HAP-1 (cell line): ENCODE data around the gene HM13.
"Not testable (repeated sequence)": the region's sequence is repeated elsewhere in the genome, so short reads cannot be mapped to it uniquely, and the experiment has no call there.

Source experiments
- DNase-seq, 2 experiments: peaks; one replicate each; pipeline ENCODE4 v3.0.0-alpha.2; 2016 to 2020; ENCODE audit warnings: low spot score in 2 of 2
- H3K27me3 ChIP-seq: fragments of 250-450 bp; sonication (Bioruptor Pico); 2 replicates; pipeline ENCODE4 v1.5.1; 2020; ENCODE audit warnings: low read depth, mild to moderate bottlenecking, moderate library complexity
- H3K36me3 ChIP-seq: fragments of 250-450 bp; sonication (Bioruptor Pico); replicated peaks from 2 replicates; pipeline ENCODE4 v1.5.1; 2020; ENCODE audit warnings: mild to moderate bottlenecking
- H3K4me1 ChIP-seq: fragments of 250-450 bp; sonication (Bioruptor Pico); 2 replicates; pipeline ENCODE4 v1.5.1; 2020; ENCODE audit warnings: mild to moderate bottlenecking
- H3K4me3 ChIP-seq: fragments of 250-450 bp; sonication (Bioruptor Pico); 2 replicates; pipeline ENCODE4 v1.5.1; 2020; ENCODE audit warnings: mild to moderate bottlenecking, moderate library complexity
- H3K9me3 ChIP-seq: fragments of 250-450 bp; sonication (Bioruptor Pico); 2 replicates; pipeline ENCODE4 v1.5.1; 2020; ENCODE audit warnings: mild to moderate bottlenecking, moderate library complexity
- in situ Hi-C: fragments of 300-500 bp; cut with MboI; formaldehyde crosslinking; loops from 3 replicates; pipeline ENCODE4 v1.14.3; 2020; ENCODE audit warnings: low sequenced_read_pairs, inconsistent platforms, mixed read lengths

The HM13 gene

DNA sequence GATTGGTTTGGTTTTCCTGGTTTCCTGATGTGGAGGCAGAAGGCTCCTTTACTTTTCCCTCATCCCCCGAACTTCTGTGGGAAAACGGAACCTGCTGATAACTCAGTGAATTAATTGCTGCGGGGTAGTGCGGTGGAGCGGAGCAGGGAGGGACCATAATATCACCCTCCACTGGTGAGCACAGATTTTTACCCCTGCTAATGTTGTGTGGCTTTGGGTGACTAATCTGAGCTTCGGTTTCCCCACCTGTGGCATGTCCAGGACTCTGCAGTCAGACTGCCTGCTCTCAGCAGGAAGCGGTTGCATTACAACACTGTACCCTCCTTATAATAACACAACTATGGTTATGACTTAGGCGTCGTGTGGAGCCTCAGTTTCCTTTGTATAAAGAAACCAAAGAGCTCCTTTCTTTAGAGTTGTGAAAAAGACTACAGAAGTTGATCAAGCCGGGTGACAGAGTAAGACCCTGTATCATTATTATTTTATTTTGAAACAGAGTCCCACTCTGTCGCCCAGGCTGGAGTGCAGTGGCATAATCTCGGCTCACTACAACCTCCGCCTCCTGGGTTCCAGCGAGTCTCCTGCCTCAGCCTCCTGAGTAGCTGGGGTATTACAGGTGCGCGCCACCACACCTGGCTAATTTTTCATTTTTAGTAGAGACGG is 88.7 kb downstream of the HM13 start:
- H3K4me3 ChIP-seq: no peak overlapping the region
- H3K27me3 ChIP-seq: no peaks in the 10 kb centered on the region
- no peaks in the 10 kb centered on the region for H3K9me3 ChIP-seq
- H3K4me1 ChIP-seq: peaks cover 24% of the 10 kb centered on the region
- in situ Hi-C loops: no loop called here
- no peak for DNase-seq
- H3K36me3 ChIP-seq: peaks cover 14% of the 10 kb centered on the region

DNA sequence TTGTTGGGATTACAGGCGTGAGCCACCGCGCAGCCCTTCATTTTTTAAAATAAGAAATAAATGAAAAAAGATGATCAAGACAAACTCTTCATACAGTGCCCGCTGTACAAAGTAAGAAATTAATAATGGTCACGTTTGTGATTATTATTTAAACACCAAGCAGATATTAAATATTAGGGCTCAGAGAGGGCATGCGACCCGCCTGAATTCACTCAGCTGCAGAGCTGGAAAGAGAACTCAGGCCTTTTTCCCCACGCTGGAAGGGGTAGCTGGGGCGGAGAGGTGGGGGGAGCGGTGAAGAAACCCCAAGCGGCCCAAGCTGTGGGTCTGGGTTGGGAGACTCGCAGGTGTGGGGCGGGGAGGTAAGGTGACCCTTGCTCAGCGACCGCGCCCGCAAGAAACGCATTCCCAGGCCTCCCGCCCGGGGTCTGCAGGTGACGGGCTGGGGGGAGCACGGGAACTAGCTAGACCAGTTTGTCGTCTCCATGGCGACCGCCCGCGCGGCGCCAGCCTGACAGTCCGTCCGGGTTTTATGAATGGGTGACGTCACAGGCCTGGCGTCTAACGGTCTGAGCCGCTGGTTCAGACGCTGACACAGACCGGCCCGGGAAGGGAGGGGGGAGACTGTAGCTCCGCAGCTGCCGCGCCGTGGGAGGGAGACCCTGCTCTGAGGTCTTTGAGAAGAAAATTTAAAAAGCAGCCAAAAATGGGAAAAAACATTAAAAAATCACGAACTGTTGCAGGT is 89.8 kb downstream of the HM13 start:
- Histone ChIP-seq H3K27me3 (no peaks in the 10 kb centered on the region), H3K4me3 (peak overlapping the region; percentile 72), H3K4me1 (peaks cover 34% of the 10 kb centered on the region), H3K9me3 (no peaks in the 10 kb centered on the region), H3K36me3 (peaks cover 14% of the 10 kb centered on the region)
- peak; percentile 97 to 100 for DNase-seq
- in situ Hi-C loops: no loop called here

DNA sequence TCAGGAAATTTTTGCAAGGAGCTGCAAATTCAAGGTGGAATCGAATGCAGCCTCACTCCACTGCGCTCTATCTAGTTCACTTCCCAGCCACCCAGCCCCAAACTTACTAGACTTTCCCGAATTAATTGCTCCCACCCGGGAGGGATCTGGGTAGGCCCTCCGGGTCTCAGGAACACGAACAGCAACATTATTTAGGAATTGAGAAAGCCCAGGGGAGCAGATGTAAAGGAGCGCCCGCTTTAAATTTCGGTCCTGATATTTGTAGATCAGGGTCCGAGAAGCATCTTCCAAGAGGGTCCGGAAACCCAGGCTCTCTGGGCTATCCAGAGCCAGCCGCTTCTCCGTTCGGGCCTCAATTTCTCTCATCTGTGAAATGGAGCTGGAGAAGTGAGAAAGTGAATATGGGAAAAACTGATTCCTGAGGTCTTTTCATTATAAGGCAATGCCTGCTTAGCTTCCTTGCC is 90.4 kb downstream of the HM13 start:
- Histone ChIP-seq H3K4me1 (peaks cover 34% of the 10 kb centered on the region), H3K9me3 (no peaks in the 10 kb centered on the region), H3K36me3 (peaks cover 14% of the 10 kb centered on the region), H3K4me3 (peak overlapping the region; percentile 72), H3K27me3 (no peaks in the 10 kb centered on the region)
- DNase-seq: peak in 1 of 2 experiments; percentile 40
- in situ Hi-C loops: loop anchor here (5.0 kb wide), 1 partner anchor 32 kb away; no protein-coding TSS in a partner anchor

DNA sequence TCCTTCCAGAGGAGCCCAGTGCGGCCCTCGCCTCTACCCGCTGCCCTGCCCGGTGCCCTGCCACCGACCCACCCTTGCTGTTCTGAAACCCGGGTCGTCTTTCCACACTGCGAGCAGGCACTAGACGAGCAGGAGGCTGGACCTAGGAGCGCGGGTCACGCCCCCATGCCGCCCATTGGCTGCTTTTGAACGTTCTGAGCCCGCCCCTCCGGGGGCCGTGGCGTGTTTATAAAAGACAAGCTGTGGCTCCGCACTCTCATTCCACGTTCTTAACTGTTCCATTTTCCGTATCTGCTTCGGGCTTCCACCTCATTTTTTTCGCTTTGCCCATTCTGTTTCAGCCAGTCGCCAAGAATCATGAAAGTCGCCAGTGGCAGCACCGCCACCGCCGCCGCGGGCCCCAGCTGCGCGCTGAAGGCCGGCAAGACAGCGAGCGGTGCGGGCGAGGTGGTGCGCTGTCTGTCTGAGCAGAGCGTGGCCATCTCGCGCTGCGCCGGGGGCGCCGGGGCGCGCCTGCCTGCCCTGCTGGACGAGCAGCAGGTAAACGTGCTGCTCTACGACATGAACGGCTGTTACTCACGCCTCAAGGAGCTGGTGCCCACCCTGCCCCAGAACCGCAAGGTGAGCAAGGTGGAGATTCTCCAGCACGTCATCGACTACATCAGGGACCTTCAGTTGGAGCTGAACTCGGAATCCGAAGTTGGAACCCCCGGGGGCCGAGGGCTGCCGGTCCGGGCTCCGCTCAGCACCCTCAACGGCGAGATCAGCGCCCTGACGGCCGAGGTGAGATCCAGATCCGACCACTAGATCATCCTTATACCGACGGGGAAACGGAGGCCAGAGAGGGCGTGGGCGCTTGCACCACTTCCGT is 91.0 kb downstream of the HM13 start, which contains the start of gene ID1:
ID1 (plus strand) TSS at position 259 of the 871 bp plus-strand sequence; CDS start at position 358, 99 bp downstream.
- Histone ChIP-seq H3K9me3 (no peaks in the 10 kb centered on the region), H3K27me3 (no peaks in the 10 kb centered on the region), H3K4me3 (peak within 1 kb of the TSS; percentile 72), H3K4me1 (peaks cover 34% of the 10 kb centered on the region), H3K36me3 (peaks cover 14% of the 10 kb centered on the region)
- in situ Hi-C loops: loop anchor here (5.0 kb wide), 1 partner anchor 33 kb away; no protein-coding TSS in a partner anchor
- DNase-seq: peak; percentile 95 to 98

DNA sequence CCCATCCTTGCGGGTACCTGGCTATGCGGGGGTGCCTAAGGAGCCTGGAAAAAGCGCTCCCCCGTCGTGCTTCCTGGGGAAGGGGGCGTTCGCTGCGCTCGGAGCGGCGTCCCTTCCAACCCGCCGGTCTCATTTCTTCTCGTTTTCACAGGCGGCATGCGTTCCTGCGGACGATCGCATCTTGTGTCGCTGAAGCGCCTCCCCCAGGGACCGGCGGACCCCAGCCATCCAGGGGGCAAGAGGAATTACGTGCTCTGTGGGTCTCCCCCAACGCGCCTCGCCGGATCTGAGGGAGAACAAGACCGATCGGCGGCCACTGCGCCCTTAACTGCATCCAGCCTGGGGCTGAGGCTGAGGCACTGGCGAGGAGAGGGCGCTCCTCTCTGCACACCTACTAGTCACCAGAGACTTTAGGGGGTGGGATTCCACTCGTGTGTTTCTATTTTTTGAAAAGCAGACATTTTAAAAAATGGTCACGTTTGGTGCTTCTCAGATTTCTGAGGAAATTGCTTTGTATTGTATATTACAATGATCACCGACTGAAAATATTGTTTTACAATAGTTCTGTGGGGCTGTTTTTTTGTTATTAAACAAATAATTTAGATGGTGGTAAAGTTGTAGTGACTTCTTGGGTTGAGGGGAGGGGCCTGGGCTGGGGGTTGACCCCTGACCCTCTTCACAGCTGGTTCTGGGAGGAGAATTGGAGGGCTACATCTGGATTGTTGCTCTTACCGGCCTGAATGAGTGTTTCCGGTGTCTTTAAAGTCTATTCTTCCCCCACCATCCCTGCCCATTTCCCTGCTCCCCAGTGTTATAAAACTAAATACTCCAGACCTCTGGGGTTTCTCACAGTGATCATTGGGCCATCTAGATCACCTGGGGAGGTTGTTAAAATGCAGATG is 91.9 kb downstream of the HM13 start:
- in situ Hi-C loops: loop anchor here (5.0 kb wide), 1 partner anchor 34 kb away; no protein-coding TSS in a partner anchor
- peaks cover 14% of the 10 kb centered on the region for H3K36me3 ChIP-seq
- peak; percentile 28 to 58 for DNase-seq
- H3K4me3 ChIP-seq: peak overlapping the region; percentile 72
- H3K9me3 ChIP-seq: no peaks in the 10 kb centered on the region
- no peaks in the 10 kb centered on the region for H3K27me3 ChIP-seq
- peaks cover 34% of the 10 kb centered on the region for H3K4me1 ChIP-seq

DNA sequence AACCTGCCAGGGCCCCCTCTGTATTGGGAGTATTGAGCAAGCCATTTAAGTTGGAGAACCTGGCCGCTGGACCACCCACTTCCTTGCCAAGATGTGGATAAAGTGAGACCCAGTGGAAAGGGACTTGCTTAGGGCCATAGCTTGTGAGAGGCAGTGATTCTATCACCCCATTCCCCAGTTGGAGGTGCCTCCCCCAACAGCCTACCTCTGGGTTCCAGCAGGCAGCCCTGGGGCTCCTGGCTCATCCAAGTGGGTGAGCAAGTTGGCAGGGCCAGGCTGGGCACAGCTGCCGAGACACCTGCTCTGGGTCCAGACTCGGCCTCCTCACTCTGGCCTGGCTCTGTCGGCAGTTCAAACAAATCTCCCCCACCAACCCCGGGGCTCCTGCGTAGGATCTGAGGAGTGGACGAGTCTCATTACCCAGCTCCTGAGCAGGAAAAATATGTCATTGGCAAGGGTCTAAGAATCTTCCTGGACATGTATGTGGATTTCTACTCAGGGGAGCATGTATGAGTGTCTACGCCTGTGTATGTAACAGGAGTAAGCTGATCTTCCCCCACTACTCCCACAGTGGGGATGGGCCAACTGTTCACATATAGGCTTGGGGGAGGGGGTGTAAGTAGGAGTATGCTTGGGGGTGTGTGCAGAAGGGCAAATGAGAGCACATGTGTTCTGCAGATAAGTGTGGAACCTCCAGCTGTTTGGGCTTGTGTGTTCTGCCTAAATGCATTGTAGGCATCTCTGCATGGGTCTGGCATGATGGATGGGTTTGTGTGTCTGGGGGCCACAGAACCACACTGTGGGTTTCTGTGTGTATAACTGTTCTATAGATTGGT is 92.8 kb downstream of the HM13 start:
- peaks cover 38% of the 10 kb centered on the region for H3K4me1 ChIP-seq
- DNase-seq: peak; percentile 68 to 73
- no peaks in the 10 kb centered on the region for H3K27me3 ChIP-seq
- no peaks in the 10 kb centered on the region for H3K9me3 ChIP-seq
- peak overlapping the region; percentile 72 for H3K4me3 ChIP-seq
- in situ Hi-C loops: loop anchor here (5.0 kb wide), 1 partner anchor 35 kb away; no protein-coding TSS in a partner anchor
- peaks cover 14% of the 10 kb centered on the region for H3K36me3 ChIP-seq

DNA sequence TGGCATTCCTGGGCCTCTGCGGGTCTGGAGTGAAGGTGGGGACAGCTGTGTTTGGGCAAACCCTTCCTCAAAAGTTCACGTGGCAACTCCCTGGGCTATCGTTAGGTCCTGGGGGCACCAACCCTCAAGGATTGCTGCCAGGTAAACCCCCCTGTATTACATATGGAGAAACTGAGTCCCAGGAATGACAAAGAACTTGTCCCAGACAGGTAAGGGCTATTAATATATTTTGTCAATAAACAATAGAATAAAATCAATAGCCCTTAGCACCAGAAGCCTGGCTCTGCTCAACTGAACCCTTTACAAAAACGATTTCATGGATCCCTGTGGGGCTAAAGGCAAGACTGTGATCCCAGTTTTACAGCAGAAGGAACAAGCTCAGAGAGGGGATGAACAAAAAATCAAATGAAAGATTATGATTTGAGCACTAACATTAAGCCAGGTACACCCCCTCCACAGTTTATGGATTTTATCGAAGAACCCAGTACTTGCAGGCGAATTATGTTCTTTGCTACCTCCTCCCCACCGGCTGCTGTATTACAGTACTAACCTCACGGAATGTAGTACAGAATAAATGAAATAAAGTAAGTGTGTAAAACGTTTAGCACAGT is 93.5 kb downstream of the HM13 start:
- DNase-seq: no peak
- Histone ChIP-seq H3K9me3 (no peaks in the 10 kb centered on the region; the same call in 1 of the 2 replicates), H3K4me1 (peaks cover 36% of the 10 kb centered on the region), H3K4me3 (peak overlapping the region; percentile 72), H3K27me3 (no peaks in the 10 kb centered on the region), H3K36me3 (peaks cover 14% of the 10 kb centered on the region)
- in situ Hi-C loops: loop anchor here (5.0 kb wide), 1 partner anchor 35 kb away; no protein-coding TSS in a partner anchor

DNA sequence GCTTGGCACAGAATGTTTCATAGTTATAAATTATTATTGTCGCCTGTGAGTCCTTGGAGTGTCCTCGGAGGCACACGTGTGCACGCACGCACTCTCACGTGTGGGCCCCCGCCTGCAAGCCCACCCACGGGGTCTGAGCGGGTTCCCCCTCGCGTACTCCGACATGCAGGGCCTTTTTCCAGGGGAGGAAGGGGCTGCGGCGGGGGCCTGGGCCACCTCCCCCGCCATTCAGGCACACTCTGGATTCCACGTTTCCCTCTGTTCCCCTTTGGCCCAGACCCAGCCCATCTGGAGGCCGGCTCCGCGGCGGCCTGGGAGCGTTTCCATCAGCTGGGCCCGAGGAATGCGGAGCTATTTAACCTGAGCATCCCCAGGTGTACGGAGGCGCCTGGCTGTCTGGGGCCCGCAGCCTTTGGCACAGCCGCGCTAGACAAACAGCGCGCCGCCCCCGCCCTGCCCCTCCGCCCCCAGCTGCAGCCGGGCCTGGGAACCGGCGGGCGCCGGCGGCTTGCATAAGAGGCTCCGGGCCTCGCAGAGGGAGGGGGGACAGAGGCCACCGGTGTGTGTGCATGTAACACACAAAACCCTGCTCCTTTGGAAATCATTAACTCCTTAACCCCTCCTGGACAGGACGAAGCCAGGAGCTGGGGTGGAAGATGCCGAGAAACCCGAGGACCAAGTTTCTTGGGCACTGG is 94.2 kb downstream of the HM13 start:
- Histone ChIP-seq H3K4me1 (peaks cover 33% of the 10 kb centered on the region), H3K9me3 (no peaks in the 10 kb centered on the region; the same call in 1 of the 2 replicates), H3K4me3 (peak overlapping the region; percentile 72), H3K36me3 (peaks cover 14% of the 10 kb centered on the region), H3K27me3 (no peaks in the 10 kb centered on the region)
- DNase-seq: peak; percentile 69 to 80
- in situ Hi-C loops: loop anchor here (5.0 kb wide), 1 partner anchor 36 kb away; no protein-coding TSS in a partner anchor

DNA sequence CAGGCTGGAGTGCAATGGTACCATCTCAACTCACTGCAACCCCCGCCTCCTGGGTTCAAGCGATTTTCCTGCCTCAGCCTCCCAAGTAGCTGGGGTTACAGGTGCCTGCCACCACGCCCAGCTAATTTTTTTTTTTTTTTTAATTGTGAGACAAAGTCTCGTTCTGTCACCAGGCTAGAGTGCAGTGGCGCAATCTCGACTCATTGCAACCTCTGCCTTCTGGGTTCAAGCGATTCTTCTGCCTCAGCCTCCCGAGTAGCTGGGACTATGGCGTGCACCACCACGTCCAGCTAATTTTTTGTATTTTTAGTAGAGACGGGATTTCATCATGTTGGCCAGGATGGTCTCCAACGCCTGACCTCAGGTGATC is 98.0 kb downstream of the HM13 start:
- peaks cover 29% of the 10 kb centered on the region for H3K4me1 ChIP-seq
- DNase-seq, H3K36me3 ChIP-seq, in situ Hi-C loops, H3K4me3 ChIP-seq, H3K27me3 ChIP-seq, H3K9me3 ChIP-seq: not testable (repeated sequence)

DNA sequence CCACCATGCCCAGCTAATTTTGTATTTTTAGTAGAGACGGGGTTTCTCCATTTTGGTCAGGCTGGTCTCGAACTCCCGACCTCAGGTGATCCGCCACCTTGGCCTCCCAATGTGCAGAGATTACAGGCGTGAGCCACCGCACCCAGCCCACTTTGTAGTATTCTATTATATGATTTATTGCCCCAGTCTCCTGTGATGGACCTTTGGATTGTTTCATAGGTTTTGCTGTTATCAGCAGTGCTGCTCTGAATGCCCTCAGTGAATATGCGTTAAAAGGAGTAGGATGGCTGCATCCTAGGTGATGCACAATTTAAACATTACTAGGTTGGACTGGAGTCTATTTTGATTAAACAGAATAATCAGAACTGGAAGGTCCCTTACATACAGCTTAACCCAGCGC is 101.2 kb downstream of the HM13 start:
- Histone ChIP-seq H3K4me1 (peaks cover 13% of the 10 kb centered on the region), H3K9me3 (no peaks in the 10 kb centered on the region; the same call in 1 of the 2 replicates), H3K27me3 (no peaks in the 10 kb centered on the region), H3K36me3 (no peaks in the 10 kb centered on the region), H3K4me3 (no peak overlapping the region)
- DNase-seq: no peak
- in situ Hi-C loops: no loop called here

DNA sequence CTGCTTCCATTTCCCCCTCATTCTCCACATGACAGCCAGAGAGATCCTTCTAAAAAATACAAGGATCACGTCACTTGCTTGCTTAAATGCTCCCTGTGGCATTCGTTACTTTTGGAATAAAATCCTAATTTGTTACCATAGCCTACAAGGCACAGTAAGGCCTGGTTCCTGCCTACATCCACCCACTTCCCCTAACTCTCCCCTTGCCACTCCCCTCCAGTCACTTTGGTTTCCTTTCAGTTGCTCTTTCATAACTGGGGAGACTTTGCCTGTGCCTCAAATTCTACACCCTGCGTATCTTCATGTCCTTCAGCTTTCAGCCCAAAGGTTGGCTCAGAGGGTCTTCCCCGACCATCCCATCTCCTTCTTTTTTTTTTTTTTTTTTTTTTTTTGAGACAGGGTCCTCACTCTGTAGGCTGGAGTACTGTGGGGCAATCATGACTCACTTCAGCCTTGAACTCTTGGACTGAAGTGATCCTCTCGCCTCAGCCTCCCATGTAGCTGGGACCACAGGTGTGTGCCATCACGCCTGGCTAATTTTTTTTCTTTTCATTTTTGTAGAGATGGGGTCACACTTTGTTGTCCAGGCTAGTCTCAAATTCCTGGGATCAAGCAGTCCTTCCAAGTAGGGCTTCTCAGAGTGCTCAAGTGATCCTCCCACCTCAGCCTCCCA is 103.3 kb downstream of the HM13 start:
- no peak overlapping the region for H3K4me3 ChIP-seq
- in situ Hi-C loops: no loop called here
- no peak for DNase-seq
- no peaks in the 10 kb centered on the region for H3K36me3 ChIP-seq
- no peaks in the 10 kb centered on the region for H3K27me3 ChIP-seq
- H3K9me3 ChIP-seq: no peaks in the 10 kb centered on the region; the same call in 1 of the 2 replicates
- H3K4me1 ChIP-seq: peaks cover 7% of the 10 kb centered on the region
